NT2/D1 (cell line): ENCODE results near the gene WTAP.

ENCODE experiments used
- YY1 ChIP-seq: IDR thresholded peaks from 2 replicates; pipeline ENCODE4 v1.6.1; 2011; ENCODE audit not compliant: insufficient read length, insufficient read depth
- ZNF274 ChIP-seq: IDR thresholded peaks from 2 replicates; pipeline ENCODE4 v1.6.1; 2011; ENCODE audit warnings: mild to moderate bottlenecking, low read depth, low read length

- TF ChIP-seq YY1 (no peak), ZNF274 (no peak)
These were observed 8.0 kb upstream of the WTAP start for GRCh38 chr6:159719287-159719686.
